ENCODE data around the gene TTBK2.

GRCh38 chr15:42705336-42705735 lies 215.2 kb downstream of the TTBK2 start:
- TF ChIP-seq CTCF (IDR thresholded peaks at IDR 0.05) (no peak), POLR2AphosphoS5 (IDR thresholded peaks at IDR 0.05; ENCODE audit: insufficient read depth in 1 of 2, low read depth in 1 of 2) (no peak)
